Stimulated activated naive CD8-positive, alpha-beta T cell treated with anti-CD3 and anti-CD28 coated beads, Interleukin-15, Interleukin-2, amounts not matched to agents 100 ng/mL and 50 ng/mL, for 24 hours (primary cell): ENCODE data around the gene ITGAL.
"Not testable (repeated sequence)": the region's sequence is repeated elsewhere in the genome, so short reads cannot be mapped to it uniquely, and the experiment has no call there.

Source experiments
- H3K27ac Mint-ChIP-seq: one replicate; pipeline ENCODE4 v1.8.0; 2021; ENCODE audit warnings: mild to moderate bottlenecking, mixed read lengths
- H3K27me3 Mint-ChIP-seq: one replicate; pipeline ENCODE4 v1.8.0; 2021; ENCODE audit warnings: mixed read lengths
- H3K36me3 Mint-ChIP-seq: one replicate; pipeline ENCODE4 v1.8.0; 2021; ENCODE audit warnings: low read depth, mixed read lengths
- H3K4me1 Mint-ChIP-seq: one replicate; pipeline ENCODE4 v1.8.0; 2021; ENCODE audit warnings: low read depth, mixed read lengths
- H3K4me3 Mint-ChIP-seq: one replicate; pipeline ENCODE4 v1.8.0; 2021; ENCODE audit warnings: mild to moderate bottlenecking, mixed read lengths
- H3K9me3 Mint-ChIP-seq: one replicate; pipeline ENCODE4 v1.8.0; 2021; ENCODE audit warnings: mixed read lengths

The ITGAL gene

DNA sequence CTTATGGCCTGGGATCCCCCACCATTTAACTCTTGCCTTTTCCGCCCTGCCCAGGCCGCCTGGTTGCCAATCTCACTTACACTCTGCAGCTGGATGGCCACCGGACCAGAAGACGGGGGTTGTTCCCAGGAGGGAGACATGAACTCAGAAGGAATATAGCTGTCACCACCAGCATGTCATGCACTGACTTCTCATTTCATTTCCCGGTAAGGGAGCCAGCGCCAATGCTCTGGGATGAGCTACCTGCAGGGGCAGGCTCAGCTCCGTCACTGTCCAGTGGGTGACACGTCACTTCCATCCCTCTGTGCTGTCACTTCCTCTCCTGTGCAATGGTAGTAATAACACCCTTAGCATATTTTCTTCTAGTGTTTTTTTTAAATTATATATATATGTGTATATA is 26.7 kb downstream of the ITGAL start:
- Mint-ChIP-seq H3K36me3 (peaks cover 29% of the 10 kb centered on the region), H3K4me1 (no peaks in the 10 kb centered on the region), H3K27me3 (no peaks in the 10 kb centered on the region), H3K9me3 (no peaks in the 10 kb centered on the region), H3K27ac (no peak overlapping the region), H3K4me3 (no peak overlapping the region)

DNA sequence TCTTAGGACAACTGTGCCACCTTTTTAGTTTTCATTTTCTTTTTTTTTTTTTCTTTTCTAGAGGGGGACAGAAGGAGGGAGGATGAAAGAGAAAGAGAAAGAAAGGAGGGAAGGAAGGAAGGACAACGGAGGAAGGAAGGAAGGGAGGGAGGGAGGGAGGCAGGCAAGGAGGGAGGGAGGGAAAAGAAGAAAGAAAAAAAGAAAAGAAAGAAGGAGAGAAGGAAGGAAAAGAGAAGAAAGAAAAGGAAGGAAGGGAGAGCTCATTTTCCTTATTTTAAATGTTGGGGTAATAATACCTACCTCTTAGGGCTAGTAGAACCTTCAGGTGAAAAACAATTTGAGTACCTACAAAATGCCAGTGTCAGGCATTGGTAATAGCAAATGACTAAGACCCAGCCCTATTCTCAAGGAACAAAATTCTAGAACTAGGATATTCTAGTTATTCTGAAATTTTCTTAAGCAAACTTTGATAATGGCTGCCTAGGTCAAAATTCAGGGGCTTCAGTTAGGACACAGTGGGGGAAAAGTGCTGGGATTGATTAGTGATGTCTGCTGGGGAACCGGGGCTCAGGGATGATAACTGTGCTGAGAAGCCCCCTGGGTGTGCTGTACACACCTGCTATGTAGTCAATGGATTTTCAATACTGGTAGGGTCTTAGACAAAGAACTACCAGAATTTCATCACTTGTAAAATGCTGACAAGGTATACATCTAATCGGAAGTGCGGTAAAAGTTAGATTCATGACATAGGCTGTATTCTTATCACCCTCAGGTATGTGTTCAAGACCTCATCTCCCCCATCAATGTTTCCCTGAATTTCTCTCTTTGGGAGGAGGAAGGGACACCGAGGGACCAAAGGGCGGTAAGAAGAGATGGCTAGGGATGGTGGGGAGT is 31.1 kb downstream of the ITGAL start:
- Mint-ChIP-seq H3K27ac (peak overlapping the region; percentile 69), H3K27me3 (no peaks in the 10 kb centered on the region), H3K9me3 (no peaks in the 10 kb centered on the region), H3K4me3 (no peak overlapping the region), H3K4me1 (no peaks in the 10 kb centered on the region), H3K36me3 (peaks cover 36% of the 10 kb centered on the region)

DNA sequence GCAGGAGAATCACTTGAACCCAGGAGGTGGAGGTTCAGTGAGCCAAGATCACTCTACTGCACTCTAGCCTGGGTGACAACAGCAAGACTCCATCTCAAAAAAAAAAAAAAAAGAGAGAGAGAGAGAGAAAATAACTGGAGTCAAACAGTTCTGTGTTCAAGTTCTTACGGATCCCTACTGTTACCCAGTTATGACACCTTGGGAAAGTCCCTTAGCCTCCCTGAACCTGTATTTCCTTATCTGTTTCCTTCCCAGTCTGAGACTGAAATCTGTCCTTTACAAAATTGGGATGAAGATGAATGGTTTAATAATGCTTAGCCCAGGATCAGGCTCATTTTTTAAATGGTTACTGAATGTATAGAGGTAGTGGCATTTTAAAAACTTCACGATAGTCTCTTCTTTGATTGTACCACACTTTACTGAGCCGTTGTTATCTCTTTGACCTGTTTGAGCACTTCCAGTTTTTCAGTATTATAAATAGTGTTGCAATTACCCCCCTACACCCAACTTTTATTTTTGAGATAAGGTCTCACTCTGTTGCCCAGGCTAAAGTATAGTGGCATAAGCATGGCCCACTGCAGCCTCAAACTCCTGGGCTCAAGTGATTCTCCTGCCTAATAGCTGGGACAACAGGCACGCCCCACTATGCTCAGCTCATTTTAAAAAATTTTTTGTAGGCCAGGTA is 36.7 kb downstream of the ITGAL start:
- Mint-ChIP-seq H3K27me3 (no peaks in the 10 kb centered on the region), H3K27ac (peak overlapping the region; percentile 40), H3K36me3 (peaks cover 61% of the 10 kb centered on the region), H3K4me3 (no peak overlapping the region), H3K9me3 (no peaks in the 10 kb centered on the region), H3K4me1 (no peaks in the 10 kb centered on the region)

DNA sequence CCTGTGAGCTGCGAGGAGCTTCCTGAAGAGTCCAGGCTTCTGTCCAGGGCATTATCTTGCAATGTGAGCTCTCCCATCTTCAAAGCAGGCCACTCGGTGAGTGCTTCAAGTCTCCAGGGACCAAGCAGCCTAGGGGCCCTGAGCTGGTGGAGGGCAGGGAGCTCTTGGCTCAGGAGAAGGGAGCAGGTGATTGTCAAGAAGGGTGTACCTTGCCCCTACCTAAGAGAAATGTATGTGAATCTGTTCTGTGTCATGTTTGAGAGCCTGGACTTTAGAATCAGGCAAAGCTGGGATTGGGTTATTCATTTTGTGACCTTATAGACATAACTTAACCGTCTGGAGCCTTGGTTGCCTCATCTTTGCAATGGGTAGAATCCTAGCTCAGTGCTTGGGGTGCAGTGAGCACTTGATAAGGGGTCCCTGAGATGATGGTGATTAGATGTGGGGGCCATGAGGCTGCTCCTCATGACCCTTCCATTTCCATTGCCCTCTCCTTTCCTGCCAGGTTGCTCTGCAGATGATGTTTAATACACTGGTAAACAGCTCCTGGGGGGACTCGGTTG is 37.9 kb downstream of the ITGAL start:
- H3K36me3 Mint-ChIP-seq = peaks cover 59% of the 10 kb centered on the region

DNA sequence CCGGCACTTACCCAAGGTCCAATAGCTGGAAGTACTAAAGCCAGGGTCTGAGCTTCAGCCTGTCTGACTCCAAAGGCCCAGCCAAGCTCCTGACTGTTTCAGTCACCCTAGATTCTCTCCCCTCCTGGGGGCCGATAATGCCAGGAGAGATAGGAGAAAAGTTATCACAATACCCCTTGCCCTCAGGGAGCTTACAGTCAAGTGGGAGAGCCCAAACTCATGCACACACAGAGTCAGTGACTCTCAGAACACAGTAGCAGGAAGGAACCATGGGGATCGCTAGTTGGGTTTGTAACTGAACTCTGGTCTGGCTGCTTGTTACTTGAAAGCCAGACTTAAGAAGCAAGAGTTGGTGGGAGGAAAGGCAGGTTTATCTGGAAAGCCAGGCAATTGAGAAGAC is 39.0 kb downstream of the ITGAL start:
- peaks cover 64% of the 10 kb centered on the region for H3K36me3 Mint-ChIP-seq
- H3K4me3 Mint-ChIP-seq = no peak overlapping the region
- no peaks in the 10 kb centered on the region for H3K4me1 Mint-ChIP-seq
- no peaks in the 10 kb centered on the region for H3K9me3 Mint-ChIP-seq
- H3K27me3 Mint-ChIP-seq = no peaks in the 10 kb centered on the region
- H3K27ac Mint-ChIP-seq = no peak overlapping the region

More for the DNA sequence above, 37.9 kb downstream of the ITGAL start:
- Mint-ChIP-seq H3K4me1 (no peaks in the 10 kb centered on the region), H3K27me3 (no peaks in the 10 kb centered on the region), H3K4me3 (no peak overlapping the region), H3K9me3 (no peaks in the 10 kb centered on the region), H3K27ac (no peak overlapping the region)

DNA sequence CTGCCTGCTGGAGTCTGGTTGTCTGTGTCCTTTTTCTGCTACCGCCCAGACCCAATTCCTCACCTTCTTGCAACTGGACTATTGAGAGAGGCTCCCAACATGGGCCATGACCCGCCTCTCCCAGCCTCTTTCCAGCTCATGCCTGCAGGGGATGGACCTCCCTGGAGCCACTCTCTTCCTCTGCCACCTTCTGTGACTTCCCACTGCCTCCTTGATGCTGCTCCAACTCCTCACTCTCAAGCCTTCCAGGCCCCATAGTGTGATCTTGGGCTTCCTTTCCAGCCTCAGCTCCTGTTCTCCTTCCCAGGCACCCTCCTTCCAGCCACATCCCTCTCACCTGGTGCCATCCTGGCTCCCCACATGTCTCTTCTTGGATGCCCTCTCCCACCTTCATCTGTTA is 42.7 kb downstream of the ITGAL start:
- H3K36me3 Mint-ChIP-seq = peaks cover 81% of the 10 kb centered on the region
- H3K4me1 Mint-ChIP-seq = no peaks in the 10 kb centered on the region
- no peak overlapping the region for H3K4me3 Mint-ChIP-seq
- no peaks in the 10 kb centered on the region for H3K27me3 Mint-ChIP-seq
- H3K27ac Mint-ChIP-seq = peak overlapping the region; percentile 17
- H3K9me3 Mint-ChIP-seq = no peaks in the 10 kb centered on the region

DNA sequence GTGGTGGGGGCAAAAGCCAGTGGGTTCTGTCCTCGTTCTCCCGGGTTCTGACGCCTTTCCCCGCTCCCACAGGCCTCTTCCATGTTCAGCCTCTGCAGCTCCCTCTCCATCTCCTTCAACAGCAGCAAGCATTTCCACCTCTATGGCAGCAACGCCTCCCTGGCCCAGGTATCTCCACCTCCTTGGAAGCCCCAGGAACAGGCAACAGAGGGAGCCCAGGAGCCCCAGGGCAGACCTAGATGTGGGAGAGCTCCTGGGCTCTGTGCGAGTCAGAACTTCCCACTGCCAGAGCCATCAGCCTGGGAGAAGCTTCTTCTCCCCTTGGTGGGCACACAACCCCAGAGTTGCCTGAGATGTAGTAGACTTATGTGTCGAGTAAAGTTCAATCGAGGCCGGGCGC is 46.0 kb downstream of the ITGAL start:
- Mint-ChIP-seq H3K27ac (peak overlapping the region; percentile 24), H3K27me3 (no peaks in the 10 kb centered on the region), H3K4me3 (no peak overlapping the region), H3K36me3 (peaks cover 70% of the 10 kb centered on the region), H3K9me3 (no peaks in the 10 kb centered on the region), H3K4me1 (no peaks in the 10 kb centered on the region)

DNA sequence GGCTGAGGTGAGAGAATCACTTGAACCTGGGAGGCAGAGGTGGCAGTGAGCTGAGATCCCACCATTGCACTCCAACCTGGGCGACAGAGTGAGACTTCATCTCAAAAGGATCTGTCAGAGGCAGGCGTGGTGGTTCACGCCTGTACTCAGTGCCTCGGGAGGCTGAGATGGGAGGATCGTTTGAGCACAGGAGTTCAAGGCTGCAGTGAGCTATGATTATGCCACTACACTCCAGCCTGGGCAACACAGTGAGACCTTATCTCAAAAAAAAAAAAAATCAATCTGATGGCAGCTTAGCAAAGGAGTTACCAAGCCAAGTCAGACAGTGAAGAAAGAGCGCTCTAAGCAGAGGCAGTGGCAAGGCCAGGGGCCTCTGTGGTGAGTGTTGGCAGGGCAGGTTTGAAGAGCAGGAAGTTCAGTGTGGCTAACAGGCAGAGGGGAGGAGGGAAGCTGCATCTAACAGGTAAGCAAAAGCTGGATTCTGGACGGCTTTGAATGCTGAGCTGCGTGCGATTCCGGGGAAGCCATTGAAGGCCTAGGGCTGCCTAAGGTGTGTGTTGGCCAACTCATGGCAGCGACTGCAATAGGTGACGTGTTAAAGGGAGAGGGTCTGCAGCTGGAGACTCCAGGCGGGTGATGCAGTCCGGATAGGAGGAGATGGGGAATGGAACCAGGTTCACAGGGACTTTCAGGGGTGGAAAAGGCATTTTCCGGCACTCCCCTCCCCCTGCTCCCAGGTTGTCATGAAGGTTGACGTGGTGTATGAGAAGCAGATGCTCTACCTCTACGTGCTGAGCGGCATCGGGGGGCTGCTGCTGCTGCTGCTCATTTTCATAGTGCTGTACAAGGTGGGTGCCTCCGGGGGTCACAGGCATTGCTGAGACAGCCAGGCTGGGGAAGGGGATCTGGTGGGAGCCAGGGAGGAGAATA is 46.8 kb downstream of the ITGAL start:
- no peaks in the 10 kb centered on the region for H3K9me3 Mint-ChIP-seq
- peaks cover 66% of the 10 kb centered on the region for H3K36me3 Mint-ChIP-seq
- no peaks in the 10 kb centered on the region for H3K27me3 Mint-ChIP-seq
- no peaks in the 10 kb centered on the region for H3K4me1 Mint-ChIP-seq
- H3K4me3 Mint-ChIP-seq = no peak overlapping the region
- H3K27ac Mint-ChIP-seq = no peak overlapping the region

DNA sequence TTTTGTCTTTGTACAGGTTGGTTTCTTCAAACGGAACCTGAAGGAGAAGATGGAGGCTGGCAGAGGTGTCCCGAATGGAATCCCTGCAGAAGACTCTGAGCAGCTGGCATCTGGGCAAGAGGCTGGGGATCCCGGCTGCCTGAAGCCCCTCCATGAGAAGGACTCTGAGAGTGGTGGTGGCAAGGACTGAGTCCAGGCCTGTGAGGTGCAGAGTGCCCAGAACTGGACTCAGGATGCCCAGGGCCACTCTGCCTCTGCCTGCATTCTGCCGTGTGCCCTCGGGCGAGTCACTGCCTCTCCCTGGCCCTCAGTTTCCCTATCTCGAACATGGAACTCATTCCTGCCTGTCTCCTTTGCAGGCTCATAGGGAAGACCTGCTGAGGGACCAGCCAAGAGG is 48.9 kb downstream of the ITGAL start:
- Mint-ChIP-seq H3K4me1 (peaks cover 4% of the 10 kb centered on the region), H3K27ac (no peak overlapping the region), H3K9me3 (no peaks in the 10 kb centered on the region), H3K27me3 (no peaks in the 10 kb centered on the region), H3K36me3 (peaks cover 51% of the 10 kb centered on the region), H3K4me3 (no peak overlapping the region)

DNA sequence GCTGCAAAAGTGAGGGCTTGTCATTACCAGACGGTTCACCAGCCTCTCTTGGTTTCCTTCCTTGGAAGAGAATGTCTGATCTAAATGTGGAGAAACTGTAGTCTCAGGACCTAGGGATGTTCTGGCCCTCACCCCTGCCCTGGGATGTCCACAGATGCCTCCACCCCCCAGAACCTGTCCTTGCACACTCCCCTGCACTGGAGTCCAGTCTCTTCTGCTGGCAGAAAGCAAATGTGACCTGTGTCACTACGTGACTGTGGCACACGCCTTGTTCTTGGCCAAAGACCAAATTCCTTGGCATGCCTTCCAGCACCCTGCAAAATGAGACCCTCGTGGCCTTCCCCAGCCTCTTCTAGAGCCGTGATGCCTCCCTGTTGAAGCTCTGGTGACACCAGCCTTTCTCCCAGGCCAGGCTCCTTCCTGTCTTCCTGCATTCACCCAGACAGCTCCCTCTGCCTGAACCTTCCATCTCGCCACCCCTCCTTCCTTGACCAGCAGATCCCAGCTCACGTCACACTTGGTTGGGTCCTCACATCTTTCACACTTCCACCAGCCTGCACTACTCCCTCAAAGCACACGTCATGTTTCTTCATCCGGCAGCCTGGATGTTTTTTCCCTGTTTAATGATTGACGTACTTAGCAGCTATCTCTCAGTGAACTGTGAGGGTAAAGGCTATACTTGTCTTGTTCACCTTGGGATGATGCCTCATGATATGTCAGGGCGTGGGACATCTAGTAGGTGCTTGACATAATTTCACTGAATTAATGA is 49.5 kb downstream of the ITGAL start:
- Mint-ChIP-seq H3K36me3 (peaks cover 45% of the 10 kb centered on the region), H3K27ac (peak overlapping the region; percentile 49), H3K4me3 (no peak overlapping the region)

DNA sequence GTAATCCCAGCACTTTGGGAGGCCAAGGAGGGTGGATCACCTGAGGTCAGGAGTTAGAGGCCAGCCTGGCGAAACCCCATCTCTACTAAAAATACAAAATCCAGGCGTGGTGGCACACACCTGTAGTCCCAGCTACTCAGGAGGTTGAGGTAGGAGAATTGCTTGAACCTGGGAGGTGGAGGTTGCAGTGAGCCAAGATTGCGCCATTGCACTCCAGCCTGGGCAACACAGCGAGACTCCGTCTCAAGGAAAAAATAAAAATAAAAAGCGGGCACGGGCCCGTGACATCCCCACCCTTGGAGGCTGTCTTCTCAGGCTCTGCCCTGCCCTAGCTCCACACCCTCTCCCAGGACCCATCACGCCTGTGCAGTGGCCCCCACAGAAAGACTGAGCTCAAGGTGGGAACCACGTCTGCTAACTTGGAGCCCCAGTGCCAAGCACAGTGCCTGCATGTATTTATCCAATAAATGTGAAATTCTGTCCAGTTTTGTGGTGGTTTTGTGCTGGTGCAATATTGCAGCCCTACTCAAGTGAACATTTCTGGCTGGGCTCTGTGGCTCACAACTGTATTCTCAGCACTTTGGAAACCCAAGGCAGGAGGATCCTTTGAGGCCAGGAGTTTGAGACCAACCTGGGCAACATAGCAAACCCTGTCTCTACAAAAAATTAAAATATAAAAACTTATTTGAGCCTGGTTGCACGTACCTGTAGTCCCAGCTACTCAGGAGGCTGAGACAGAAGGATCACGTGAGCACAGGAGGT is 50.3 kb downstream of the ITGAL start:
- H3K27ac Mint-ChIP-seq, H3K27me3 Mint-ChIP-seq: not testable (repeated sequence)
- H3K36me3 Mint-ChIP-seq = peaks cover 37% of the 10 kb centered on the region

More for the DNA sequence above, 49.5 kb downstream of the ITGAL start:
- no peaks in the 10 kb centered on the region for H3K27me3 Mint-ChIP-seq
- no peaks in the 10 kb centered on the region for H3K9me3 Mint-ChIP-seq
- peaks cover 4% of the 10 kb centered on the region for H3K4me1 Mint-ChIP-seq

DNA sequence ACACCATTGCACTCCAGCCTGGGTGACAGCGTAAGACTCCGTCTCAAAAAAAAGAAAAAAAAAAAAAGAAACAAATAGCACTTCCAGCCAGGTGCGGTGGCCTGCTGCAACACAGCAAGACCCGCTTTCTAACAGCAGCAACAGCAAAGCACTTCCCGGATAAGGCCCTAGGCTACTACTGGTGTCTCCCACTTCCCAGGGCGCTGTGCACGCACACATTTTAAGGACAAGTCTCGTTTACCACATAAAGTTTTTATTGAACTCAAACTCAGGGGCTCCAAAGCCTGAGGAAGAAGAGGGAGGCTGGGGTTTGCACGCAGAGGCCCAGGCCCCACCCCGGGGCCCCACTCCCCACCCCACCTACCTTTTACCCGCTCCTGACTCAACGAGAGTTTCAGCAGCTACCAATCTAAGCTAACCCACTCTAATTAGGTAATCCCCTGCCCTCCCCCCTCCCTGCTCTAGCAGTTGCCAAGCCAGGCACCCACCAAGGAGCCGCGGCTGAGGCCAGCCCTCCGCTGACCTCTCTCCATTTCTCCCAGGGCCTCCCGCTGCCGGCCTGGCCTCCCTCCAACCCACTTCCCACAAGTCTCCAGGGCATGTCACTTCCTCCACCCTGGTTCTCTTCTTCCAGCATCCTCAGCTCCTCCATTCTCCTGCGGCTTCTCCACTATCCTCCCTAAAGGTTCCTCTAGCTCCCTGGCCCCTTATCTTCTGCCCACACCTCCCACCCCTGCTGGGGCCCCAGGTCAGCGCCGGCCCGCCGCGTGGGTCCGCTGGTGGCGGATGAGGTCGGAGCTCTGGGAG is 51.4 kb downstream of the ITGAL start:
- peaks cover 30% of the 10 kb centered on the region for H3K36me3 Mint-ChIP-seq
- no peak overlapping the region for H3K27ac Mint-ChIP-seq
- no peaks in the 10 kb centered on the region for H3K9me3 Mint-ChIP-seq
- peaks cover 18% of the 10 kb centered on the region for H3K4me1 Mint-ChIP-seq
- H3K4me3 Mint-ChIP-seq = no peak overlapping the region
- no peaks in the 10 kb centered on the region for H3K27me3 Mint-ChIP-seq

More for the DNA sequence above, 50.3 kb downstream of the ITGAL start:
- not testable (repeated sequence) for H3K9me3 Mint-ChIP-seq, H3K4me3 Mint-ChIP-seq
- H3K4me1 Mint-ChIP-seq = peaks cover 10% of the 10 kb centered on the region
